Measurements from ENCODE around the gene GALNT13.

GRCh38 chr2:153971855-153972254 lies 100.1 kb downstream of the GALNT13 start:
- TF ChIP-seq, protein P1, sequence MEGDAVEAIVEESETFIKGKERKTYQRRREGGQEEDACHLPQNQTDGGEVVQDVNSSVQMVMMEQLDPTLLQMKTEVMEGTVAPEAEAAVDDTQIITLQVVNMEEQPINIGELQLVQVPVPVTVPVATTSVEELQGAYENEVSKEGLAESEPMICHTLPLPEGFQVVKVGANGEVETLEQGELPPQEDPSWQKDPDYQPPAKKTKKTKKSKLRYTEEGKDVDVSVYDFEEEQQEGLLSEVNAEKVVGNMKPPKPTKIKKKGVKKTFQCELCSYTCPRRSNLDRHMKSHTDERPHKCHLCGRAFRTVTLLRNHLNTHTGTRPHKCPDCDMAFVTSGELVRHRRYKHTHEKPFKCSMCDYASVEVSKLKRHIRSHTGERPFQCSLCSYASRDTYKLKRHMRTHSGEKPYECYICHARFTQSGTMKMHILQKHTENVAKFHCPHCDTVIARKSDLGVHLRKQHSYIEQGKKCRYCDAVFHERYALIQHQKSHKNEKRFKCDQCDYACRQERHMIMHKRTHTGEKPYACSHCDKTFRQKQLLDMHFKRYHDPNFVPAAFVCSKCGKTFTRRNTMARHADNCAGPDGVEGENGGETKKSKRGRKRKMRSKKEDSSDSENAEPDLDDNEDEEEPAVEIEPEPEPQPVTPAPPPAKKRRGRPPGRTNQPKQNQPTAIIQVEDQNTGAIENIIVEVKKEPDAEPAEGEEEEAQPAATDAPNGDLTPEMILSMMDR (IDR thresholded peaks at IDR 0.05): no peak
- TF ChIP-seq POLR2A (IDR thresholded peaks at IDR 0.05): no peak

Data from gastroesophageal sphincter (tissue), 3 donors.